ENCODE results near the gene PATE1.
"Not testable (repeated sequence)": the region's sequence is repeated elsewhere in the genome, so short reads cannot be mapped to it uniquely, and the experiment has no call there.

PATE1 gene, protein sequence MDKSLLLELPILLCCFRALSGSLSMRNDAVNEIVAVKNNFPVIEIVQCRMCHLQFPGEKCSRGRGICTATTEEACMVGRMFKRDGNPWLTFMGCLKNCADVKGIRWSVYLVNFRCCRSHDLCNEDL

DNA sequence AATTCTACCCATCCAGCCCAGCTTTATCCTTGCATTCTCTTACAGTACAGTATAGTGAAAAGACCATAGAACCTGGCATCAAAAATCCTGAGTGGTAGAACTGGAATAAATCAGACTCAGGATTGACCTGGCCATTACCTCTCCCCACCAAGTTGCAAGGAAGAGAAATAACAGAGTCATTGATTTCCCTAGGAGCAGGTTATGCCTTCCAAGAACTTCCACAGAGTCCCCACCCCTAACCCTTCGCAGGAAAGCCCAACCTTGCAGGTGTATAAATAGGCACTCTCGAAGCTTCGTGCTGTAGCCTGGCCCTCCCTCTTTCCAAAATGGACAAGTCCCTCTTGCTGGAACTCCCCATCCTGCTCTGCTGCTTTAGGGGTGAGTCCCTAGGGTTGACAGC is at the start of gene PATE1:
TSS of gene PATE1 (plus strand) at position 301 of the 400 bp plus-strand sequence. CDS start at position 327, 26 bp downstream.
- no peak for DNase-seq (ENCODE audit: low spot score)

DNA sequence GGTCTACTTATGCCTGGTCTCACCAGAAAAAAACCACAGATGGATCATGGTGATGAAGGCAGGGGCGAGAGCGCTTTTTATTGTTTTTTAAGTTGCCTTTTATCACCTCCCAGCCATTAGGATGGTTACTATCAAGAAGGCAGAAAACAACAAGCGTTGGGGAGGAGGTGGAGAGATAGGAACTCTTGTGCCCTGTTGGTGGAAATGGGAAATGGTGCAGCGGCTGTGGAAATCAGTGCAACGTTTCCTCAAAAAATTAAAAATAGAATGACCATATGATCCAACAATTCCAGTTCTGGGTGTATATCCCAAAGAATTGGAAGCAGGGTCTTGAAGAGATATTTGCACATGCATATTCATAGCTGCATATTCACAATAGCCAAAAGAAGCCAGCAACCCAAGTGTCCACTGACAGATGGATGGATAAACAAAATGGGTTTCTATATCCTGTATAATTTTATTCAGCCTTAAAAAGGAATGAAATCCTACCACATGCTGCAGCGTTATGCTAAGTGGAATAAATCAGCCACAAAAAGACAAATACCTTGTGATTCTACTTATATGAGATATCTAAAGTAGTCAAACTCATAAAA is 45.0 kb upstream of the PATE1 start:
- DNase-seq (ENCODE audit: low spot score), result no peak

DNA sequence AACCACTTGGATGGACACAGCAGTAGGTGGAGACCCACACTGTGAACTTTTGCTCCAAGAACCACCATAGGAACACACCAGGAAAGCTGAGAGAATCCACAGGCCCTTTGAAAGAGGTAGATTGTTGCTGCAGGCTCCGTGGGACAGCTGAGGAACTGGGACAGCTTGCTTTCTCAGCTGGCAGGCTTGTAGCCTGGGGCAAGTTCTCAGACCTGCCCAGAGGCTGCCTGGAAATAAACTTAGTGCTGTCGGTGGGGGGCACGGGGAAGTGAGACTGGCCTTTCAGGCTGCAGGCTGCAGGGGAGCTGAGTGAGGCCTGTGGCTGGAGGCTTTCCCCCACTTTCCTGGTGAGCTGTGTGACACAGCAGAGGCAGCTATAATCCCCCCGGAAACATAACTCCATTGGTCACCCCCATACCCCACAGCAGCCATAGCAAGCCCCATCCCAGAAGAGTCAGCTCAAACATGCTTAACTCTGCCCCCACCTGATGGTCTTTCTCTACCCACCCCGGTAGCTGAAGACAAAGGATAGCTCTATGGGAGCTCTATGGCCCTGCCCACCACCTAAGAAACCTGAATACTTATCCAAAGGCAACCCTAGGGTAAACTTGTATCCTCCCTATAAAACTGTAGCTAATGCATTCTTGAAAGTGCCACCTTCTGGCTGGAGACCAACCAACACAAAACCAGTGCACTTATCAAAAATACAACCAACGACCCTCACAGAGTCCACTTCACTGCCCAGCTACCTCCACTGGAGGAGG is 44.0 kb upstream of the PATE1 start:
- peak; percentile 62 for DNase-seq (ENCODE audit: low spot score)

DNA sequence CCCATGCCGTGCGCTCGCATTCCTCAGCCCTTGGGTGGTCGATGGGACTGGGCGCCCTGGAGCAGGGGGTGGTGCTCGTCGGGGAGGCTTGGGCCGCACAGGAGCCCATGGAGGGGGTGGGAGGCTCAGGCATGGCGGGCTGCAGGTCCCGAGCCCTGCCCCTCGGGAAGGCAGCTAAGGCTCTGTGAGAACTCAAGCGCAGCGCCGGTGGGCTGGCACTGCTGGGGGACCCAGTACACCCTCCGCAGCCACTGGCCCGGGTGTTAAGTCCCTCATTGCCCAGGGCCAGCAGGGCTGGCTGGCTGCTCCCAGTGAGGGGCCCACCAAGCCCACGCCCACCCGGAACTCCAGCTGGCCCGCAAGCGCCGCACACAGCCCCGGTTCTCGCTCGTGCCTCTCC is 41.4 kb upstream of the PATE1 start:
- DNase-seq (ENCODE audit: low spot score), result not testable (repeated sequence)

DNA sequence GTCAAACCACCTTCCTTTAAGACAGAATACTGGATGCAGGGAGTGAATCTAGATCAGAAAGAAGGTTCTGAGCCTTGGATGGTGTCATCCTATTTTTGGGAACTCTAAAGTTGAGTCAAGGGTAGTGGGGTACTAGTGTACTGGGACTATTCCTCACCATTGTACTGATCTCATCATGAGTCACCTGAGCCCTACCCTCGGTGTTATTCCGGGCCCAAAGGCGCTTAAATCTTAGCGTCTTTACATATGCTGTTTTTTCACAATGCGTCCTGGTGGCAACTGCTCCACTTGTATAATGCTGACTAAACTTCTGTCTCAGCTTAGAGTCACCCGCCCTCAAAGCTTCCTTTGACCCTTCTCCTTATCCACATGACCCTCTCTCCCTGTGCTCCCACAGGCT is 25.3 kb upstream of the PATE1 start:
- DNase-seq (ENCODE audit: low spot score), result no peak

DNA sequence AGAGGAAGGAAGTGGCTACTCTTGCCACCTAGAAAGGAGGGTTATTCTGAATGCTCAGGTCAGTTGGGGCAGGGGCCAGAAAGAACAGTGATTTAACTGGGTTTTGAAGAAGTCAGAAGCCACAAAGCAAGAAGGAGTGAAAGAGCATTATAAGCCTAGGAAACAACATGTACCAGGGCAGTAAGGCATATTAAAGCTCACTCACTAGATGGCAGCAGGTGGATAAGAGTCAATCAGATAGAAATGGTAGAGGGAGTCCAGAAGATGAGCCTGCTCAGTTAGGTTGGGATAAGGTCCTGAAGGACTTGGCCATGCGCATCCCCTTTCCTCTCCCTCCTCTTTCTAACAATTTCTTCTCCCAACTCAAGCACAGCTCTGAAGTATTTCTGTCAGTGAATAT is 22.0 kb upstream of the PATE1 start:
- no peak for DNase-seq (ENCODE audit: low spot score)

DNA sequence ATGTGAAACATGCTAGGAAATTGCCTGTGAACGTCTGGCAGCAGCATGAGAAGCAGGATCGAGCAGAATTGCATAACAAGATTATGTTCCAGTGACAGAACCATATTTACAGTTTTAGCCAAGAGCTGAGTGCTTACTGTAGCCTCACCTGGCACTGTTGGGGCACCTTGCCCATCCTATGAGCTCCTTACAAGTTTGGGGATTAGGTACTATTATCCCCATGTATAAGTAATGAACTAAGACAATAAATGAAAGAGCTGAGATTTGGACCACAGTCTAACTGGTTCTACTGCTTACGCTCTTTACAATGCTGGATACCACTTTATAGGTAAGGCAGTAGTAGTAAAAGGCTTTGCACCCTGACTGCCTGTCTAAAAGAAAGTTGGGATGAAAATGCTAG is 17.1 kb upstream of the PATE1 start:
- DNase-seq (ENCODE audit: low spot score), result no peak

DNA sequence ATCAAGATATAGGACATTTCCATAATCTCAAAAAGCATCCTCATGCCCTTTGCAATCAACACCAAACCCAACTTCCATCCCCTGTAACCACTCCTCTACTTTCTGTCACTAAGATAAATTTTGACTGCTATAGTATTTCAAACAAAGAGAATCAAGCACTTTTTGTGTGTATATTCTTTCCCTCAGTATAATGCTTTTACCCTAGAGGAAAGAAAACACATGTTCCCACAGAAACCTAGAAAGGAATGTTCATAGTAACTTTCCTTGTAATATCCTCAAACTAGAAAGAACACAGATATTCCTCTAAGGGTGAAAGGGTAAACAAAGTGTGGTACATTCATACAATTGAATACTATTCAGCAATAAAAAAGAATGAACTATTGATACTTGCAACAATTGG is 5.5 kb upstream of the PATE1 start:
- DNase-seq (ENCODE audit: low spot score), result no peak

DNA sequence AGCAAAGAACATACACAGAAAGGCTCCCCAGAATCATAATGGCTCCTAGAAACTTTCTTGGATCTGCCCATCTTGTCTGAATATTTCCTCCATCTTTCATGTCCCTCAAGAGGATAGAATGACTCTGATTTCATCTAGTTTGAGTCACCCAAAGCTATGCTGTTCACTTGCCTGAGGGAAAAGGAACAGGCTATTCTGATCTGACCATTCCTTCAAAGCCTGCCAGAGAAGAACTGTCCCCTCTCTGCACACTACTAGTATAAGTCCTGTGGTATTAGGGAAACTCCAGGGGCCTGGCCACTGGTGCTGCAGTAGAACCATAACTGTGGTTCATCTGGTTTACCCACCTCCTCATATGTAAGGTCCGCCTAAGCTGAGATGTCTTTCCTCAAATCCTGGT is 2.4 kb upstream of the PATE1 start:
- no peak for DNase-seq (ENCODE audit: low spot score)

DNA sequence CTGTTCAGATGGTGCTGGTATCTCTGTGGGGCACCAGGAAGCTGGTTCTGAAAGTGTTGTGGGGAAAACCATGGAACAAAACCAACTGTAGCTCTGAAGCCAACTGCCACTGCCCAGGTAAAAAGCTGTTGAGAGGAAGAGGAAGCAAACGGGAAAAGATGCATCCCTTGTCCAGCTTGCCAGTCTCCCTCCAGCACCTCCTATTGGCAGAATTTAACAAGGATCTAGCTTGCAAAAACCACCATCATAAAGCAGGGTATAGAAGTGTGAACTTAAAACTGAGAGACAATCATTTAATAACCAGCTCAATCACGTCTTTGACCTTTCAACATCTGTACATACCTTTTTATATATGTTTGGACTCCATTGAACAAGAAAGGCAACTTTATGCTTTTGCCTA is 4.5 kb downstream of the PATE1 start:
- no peak for DNase-seq (ENCODE audit: low spot score)

DNA sequence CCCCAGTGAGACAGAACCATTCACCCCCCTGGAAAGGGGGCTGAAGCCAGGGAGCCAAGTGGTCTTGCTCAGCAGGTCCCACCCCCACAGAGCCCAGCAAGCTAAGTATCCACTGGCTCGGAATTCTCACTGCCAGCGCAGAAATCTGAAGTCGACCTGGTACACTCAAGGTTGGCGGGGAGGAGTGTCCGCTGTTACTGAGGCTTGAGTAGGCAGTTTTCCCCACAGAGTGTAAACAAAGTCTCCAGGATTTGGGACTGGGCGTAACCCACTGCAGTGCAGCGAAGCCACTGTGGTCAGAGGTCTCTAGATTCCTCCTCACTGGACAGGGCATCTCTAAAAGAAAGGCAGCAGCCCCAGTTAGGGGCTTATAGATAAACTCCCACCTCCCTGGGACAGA is 10.0 kb downstream of the PATE1 start:
- DNase-seq (ENCODE audit: low spot score), result no peak

DNA sequence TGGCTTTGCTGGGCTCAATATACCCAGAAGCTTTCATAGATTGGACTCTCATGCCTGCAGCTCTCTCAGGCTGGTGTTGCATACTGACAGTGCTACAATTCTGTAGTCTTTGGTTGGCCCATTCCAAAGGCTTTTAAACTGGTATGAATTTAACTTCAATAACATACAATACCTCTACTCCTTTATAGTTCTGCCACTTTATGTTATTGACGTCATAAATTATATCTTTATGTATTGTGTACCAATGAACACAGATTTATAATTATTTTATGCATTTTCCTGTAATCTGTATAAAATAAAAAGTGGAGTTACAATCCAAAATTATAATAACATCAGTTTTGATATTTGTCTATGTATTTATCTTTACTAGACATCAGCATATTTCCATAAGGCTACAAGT is 16.4 kb downstream of the PATE1 start:
- DNase-seq (ENCODE audit: low spot score), result no peak

DNA sequence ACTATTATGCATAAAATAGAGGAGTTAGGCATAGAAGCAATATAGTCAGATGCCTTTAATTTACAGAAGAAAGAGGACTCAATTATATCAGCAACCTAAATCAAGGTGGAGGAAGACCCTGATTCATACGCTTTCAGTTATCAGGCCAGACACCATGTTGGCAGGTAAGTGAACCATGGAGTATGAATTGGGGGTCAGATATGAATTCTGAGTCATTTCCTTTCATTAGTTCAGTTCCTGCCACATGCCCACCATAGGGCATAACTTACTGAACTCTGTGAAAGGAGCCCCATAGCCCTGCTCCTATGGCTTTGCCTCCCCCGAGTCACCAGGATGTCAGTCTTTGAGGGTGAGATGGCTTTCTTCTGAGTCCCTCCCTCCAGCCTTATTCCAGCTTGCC is 17.4 kb downstream of the PATE1 start:
- DNase-seq (ENCODE audit: low spot score), result no peak

DNA sequence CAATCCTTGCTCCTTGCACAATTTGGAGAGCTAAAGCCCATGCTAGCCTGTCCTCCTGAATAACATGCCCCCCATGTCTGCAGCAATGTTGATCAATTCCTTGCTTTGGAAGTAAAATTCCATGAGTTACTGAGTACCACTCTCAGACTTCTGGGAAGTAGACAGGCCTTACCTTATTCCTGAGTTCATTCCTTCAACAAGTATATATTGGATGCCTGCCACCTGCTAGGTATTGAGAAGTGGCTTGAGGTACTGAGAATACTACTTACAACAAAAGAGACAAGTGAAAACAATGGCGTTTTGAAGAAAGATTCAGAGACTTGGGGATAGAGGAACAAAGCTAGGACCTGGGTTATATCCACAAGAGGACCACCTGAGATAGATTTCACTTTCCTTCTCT is 20.2 kb downstream of the PATE1 start:
- DNase-seq (ENCODE audit: low spot score), result no peak

DNA sequence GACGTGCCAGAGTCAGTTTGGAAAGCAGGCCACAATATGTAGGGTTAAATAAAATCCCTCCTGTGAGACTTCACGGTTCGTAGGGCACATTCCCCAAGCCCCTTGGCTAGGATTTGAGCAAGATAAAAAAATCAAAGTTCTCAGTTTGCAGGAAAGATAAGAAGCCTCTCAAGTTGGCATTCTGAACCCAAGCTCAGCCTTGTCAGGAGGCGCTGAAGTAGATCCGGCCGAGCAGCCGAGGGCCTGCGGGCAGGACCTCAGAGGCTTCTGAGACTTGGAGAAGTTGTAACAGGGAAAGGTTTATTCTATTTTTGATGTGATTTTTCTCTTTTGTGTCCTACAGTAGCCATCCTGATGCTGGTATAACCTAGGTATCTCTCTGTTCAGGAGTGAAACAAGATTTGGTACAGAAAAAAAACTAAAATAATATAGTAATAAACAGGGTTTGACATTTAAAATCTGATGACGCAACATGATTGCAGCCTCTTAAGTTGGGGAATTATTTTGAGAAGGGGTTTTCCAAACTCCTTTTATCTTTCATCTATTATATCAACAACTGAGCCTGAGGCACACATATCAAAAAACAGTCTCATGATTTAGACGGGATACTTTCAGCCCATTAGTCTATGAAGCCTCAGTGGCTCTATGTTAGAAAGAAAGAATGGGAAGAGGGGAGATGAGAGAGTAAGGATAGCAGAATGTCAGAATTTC is 22.4 kb downstream of the PATE1 start:
- DNase-seq (ENCODE audit: low spot score), result no peak

DNA sequence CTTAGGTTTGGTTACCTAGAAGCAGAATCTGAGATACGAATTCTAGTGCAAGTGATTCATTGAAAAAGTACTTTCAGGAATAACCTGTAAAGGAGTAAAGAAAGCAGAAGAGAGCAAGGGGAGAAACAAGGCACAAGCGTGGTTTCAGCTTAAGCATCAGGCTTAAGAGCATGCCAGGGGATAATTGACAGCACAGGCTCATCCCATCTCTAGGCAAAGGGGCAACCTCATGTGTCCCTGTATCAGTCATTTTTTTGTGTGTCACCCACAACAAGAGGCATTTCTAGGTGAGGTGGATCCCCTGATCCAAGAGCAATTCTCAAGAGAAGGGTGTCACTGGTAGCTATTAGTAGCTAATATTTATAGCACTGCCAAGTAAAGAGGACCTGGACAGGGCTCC is 24.5 kb downstream of the PATE1 start:
- DNase-seq (ENCODE audit: low spot score), result no peak

DNA sequence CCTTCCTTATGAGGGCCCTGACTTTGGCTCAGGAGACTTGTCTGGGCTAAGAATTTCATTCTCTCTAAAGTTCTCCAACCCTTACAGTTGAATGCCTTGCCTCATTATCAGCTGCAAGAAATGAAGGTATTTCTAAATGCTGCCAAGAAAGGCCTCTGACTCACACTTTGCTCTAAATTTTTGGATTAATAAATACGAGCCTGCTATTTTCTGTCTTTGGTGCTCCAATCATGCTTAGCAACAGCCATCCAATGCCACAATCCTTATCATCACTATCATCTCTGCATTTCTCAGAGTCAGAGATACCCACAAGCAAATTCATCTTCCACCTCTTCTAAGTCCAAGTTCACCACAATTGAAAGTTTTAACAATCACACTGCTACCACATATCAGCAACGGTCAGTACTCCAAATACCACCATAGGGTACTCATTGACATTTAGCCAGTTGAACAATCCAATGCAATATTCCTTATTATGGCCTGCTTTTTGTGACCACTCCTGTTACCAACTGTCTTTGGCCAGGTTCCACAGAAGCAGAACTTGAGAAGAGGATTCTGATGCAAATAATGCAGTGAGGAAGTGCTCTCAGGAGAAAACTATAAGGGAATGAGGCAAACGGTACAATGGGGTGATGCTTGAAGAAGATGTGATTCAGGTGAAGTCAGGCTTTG is 26.9 kb downstream of the PATE1 start:
- DNase-seq (ENCODE audit: low spot score), result no peak

DNA sequence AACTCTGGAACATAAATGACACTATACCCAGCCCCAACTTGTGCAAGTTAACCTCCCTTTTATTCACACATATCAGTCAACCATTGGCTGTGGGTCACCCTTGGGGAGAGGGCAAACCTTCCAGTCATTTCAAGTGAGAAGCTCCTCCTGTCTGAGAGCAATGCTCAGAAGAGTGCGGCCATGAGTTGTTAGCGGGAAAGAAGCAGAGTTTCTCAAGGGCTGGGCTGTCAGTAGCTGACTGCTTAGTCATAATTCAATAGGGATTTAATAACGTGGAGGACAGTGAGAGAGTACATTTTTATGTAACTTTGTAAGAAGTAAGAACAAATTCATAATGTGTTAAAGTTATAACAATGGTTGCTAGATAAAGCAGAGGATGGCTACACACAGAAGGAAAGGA is 27.4 kb downstream of the PATE1 start:
- DNase-seq (ENCODE audit: low spot score), result no peak

DNA sequence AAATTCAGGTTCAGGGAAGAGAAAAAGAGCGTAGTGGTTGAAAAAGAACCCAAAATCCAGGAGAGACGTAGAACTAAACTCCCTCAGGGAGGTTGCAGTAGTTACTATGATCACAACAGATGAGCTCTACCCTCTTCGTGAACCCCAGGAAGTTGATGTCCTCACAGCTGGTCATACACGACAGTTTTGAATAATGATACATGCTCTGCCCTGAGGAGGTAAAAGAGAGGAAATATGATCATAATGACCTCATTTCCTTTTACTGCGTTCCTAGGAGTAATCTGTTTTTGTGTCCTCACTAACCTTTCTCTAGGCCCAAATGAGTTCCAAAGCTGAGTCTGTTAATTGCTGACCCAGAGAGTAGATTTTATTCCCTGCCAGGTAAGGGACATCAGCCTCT is 31.2 kb downstream of the PATE1 start:
- no peak for DNase-seq (ENCODE audit: low spot score)

DNA sequence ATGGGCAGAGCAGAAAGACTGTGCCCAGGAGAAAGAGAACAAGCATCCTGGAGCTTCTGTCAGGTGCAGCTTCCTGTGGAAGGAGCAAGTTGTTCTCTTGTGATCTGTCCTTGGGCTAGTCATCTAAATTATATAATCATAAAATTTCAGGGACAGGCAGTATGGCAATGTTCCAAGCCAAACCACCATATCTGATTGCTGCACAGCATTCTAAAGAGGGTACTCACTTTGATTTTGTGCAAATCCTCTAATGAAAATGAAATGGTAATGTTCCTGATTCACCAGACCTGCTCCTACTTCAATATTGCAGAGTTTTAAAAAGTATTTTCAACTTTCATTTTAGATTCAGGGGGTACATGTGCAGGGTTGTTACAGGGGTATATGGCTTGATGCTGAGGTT is 32.6 kb downstream of the PATE1 start, which contains the start of gene PATE2:
TSS of gene PATE2 (minus strand) at position 101 of the 400 bp plus-strand sequence. CDS start at position 46, 55 bp downstream.
- DNase-seq (ENCODE audit: low spot score), result no peak

DNA sequence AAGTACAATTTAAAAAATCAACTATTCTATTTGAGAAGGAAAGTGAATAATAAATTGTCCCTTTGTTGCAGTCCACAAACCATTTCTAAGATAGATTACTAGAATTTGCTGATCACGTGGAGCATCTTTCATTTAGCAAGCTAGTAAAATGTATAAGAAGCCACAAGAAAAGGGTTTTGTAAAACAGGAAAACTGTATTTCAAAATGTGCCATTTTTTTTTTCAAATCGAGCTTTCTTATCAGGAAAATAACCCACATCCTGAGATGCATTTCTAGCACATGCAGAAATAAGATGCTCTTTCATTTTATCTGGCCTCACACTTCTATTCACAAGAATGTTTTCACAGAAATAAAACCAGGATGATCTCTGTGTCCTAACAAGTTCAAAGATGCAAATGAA is 38.6 kb downstream of the PATE1 start:
- DNase-seq (ENCODE audit: low spot score), result no peak

DNA sequence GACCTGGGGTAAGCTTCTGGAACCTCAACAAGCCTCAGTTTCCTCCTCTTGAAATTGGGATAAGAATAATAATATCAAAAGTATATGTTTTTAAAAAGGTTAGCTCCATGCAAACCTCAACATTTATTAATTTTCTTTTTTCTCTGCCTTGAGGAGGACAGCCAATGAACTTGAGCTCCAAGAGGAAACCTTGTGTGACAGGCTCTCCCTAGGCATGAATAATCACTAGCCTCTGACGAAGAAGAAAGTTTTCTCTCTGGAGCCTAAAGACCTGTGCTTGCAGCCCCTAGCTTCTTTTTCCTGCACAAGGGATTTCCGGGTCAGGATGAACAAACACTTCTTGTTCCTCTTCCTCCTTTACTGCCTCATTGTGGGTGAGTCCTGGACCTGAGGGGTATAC is 41.7 kb downstream of the PATE1 start, which contains the start of gene PATE3:
TSS of gene PATE3 (plus strand) at position 301 of the 400 bp plus-strand sequence. CDS start at position 326, 25 bp downstream.
- DNase-seq (ENCODE audit: low spot score), result no peak
